ENCODE measurements around the gene MRPS31. TPM values are rescaled to one million over a fixed set of nuclear protein-coding genes. Genes with fewer than 3 reads are reported as not detected.
"Not testable (repeated sequence)": the region's sequence is repeated elsewhere in the genome, so short reads cannot be mapped to it uniquely, and the experiment has no call there.

MRPS31 gene
- total RNA-seq, 1 experiment from 2014 or later, result 25.5 TPM

- Mint-ChIP-seq H3K36me3 (peaks cover 5% of the 10 kb centered on the region), H3K27me3 (ENCODE audit: low read depth) (no peaks in the 10 kb centered on the region), H3K4me1 (no peaks in the 10 kb centered on the region), H3K9me3 (0 out of 2 replicates have a peak, but pooled peaks cover 3% of the 10 kb centered on the region), H3K27ac (no peak overlapping the region), H3K4me3 (no peak overlapping the region)
- no peak for DNase-seq (ENCODE audit: low spot score)
- CTCF ChIA-PET, result interaction anchor here (1.2 kb wide), 1 partner anchor 60 kb away, joined by 3 read pairs; no protein-coding TSS in a partner anchor
- TF ChIP-seq MLX (CRISPR knock-in tag; IDR thresholded peaks at IDR 0.05) (no peak), IRF2 (CRISPR knock-in tag; IDR thresholded peaks at IDR 0.05; ENCODE audit: borderline replicate concordance, low read depth) (no peak), NR1H2 (CRISPR knock-in tag; IDR thresholded peaks at IDR 0.05) (no peak), ARID4B (CRISPR knock-in tag; IDR thresholded peaks at IDR 0.05; ENCODE audit: borderline replicate concordance) (no peak), SOX15 (CRISPR knock-in tag; IDR thresholded peaks at IDR 0.05) (no peak), ZNF121 (CRISPR knock-in tag; IDR thresholded peaks at IDR 0.05) (no peak), GTF2I (CRISPR knock-in tag; conservative IDR thresholded peaks at IDR 0.05) (no peak), SMAD3 (CRISPR knock-in tag; IDR thresholded peaks at IDR 0.05; ENCODE audit: borderline replicate concordance) (no peak), ZBTB43 (CRISPR knock-in tag; IDR thresholded peaks at IDR 0.05) (no peak), FOXP1 (CRISPR knock-in tag; IDR thresholded peaks at IDR 0.05; ENCODE audit: borderline replicate concordance) (no peak), ZNF219 (CRISPR knock-in tag; IDR thresholded peaks at IDR 0.05; ENCODE audit: borderline replicate concordance) (no peak), AFF4 (CRISPR knock-in tag; IDR thresholded peaks at IDR 0.05; ENCODE audit: borderline replicate concordance) (no peak), TEAD4 (CRISPR knock-in tag; IDR thresholded peaks at IDR 0.05) (no peak)
- POLR2A ChIA-PET, result no interaction called here
- ATAC-seq, result no peak
Measured at GRCh38 chr13:40728595-40728994, 42.4 kb downstream of the MRPS31 start.

GRCh38 chr13:40714433-40714832 is 56.6 kb downstream of the MRPS31 start:
- H3K4me1 Mint-ChIP-seq; H3K27ac Mint-ChIP-seq; ATAC-seq; H3K27me3 Mint-ChIP-seq (ENCODE audit: low read depth); H3K4me3 Mint-ChIP-seq; POLR2A ChIA-PET; DNase-seq (ENCODE audit: low spot score); CTCF ChIA-PET: not testable (repeated sequence)
- Mint-ChIP-seq H3K36me3 (peaks cover 46% of the 10 kb centered on the region), H3K9me3 (peaks cover 42% of the 10 kb centered on the region)

Data from WTC11 (cell line).